Non-pigmented ciliary epithelial cell (primary cell): ENCODE data around the gene INS.

Experiments
- DNase-seq: peaks from one replicate; pipeline ENCODE4 v3.0.0-alpha.2; 2010; ENCODE audit warnings: low read depth

INS gene

DNA sequence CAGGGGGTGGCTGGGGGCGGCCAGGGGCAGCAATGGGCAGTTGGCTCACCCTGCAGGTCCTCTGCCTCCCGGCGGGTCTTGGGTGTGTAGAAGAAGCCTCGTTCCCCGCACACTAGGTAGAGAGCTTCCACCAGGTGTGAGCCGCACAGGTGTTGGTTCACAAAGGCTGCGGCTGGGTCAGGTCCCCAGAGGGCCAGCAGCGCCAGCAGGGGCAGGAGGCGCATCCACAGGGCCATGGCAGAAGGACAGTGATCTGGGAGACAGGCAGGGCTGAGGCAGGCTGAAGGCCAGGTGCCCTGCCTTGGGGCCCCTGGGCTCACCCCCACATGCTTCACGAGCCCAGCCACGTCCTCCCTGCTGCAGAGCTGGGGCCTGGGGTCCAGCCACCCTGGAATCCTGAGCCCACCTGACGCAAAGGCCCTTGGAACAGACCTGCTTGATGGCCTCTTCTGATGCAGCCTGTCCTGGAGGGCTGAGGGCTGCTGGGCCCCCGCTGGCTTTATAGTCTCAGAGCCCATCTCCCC is at the start of gene INS:
Gene INS (minus strand): TSS at position 474 of the 524 bp plus-strand sequence. CDS start 238 bp downstream, at position 236.
- no peak for DNase-seq

- DNase-seq = no peak
Measured at GRCh38 chr11:2210366-2211112, 49.5 kb upstream of the INS start.

- DNase-seq = no peak
Measured at GRCh38 chr11:2209900-2210321, 48.9 kb upstream of the INS start.

DNA sequence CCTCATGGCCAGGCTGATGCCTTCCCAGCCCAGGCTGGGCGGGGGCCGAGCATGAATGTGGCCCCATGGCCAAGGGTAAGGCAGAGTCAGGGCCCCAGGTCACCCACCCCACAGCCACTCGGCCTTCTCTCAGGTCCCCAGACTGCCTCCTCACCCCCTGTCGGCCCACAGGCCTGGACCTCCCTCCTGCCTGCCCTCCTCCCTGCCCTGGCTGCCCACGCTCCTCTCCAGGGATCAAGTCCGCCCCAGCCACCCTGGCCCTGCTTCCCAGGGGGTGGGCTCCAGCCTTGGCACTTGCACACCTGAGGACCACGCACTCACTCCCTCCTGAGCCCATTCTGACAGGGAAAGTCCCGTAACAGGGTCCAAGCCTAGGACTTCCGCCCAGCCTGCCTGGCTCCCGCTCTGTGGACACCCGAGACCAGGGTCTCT is 48.4 kb upstream of the INS start:
- no peak for DNase-seq

DNA sequence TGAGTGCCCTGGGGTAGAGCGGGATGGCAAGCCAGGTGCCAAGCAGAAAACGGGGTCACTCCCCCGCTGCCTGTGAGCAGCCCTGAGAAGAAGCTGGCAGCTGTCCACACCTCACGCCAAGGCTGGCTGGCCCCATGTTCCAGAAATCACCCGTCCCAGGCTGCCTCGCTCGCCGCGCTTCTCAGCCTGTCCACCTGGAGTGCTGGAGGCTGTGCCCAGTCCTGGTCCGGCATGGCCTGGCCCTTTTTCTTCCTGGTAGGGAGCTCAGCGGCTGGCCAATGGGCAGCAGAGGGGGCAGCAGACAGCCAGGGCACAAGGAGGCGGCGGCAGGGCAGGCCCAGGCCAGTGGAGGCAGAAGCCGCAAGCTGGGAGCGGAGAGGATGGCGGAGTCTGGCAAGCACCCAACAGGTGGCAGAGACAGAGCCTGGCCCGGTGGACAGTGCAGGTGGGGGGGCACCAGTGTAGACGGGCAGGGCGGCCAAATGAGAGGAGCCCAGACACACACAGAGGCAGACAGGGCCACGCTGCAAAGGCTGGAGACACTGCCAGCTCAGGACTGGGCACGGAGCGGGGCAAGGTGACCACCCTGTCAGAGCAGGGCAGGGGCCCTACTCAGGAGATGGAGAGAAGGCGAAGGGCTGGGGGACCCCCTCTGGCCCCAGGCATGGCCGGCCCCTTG is 47.8 kb upstream of the INS start:
- no peak for DNase-seq

DNA sequence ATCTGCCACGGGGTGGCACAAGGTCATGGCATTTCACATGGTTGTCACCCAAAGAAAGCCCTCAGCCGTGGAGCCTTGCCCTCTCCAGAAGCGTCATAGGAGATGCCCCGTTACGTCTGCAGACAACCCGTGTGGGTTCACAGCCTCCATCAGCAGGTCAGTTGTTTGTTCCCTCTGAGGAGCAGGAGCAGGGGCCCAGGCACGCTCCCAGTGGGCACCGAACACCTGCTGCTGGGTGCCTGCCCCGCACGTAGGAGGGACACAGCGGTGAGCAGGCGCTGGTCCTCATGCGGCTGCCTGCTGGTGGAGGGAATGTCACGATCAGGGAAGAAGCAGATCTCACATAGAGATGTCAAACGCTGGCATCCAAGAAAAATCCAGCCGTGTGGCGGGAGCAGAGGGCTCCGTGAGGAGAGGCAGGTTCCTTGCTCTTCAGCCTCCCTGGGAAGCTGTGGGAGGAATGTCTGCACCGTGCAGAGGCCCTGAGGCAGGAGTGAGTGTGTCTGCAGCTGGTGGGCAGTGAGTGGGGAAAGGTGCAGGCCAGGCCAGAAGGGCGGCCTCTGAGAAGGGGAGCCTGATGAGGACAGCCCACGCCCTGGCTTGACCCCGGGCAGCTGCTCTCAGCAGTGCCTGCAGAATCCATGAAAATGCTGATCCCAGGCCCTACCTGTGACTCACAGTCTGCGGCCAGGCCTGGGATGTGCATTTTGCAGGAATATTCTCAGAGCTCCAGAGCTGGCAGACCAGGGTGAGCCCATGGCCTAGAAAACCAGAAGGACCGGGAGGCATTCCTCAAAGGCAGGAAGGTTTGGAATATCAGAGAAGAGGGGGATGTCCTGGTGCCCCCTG is 47.0 kb upstream of the INS start:
- no peak for DNase-seq

GRCh38 chr11:2207212-2207611 is 46.2 kb upstream of the INS start:
- no peak for DNase-seq

DNA sequence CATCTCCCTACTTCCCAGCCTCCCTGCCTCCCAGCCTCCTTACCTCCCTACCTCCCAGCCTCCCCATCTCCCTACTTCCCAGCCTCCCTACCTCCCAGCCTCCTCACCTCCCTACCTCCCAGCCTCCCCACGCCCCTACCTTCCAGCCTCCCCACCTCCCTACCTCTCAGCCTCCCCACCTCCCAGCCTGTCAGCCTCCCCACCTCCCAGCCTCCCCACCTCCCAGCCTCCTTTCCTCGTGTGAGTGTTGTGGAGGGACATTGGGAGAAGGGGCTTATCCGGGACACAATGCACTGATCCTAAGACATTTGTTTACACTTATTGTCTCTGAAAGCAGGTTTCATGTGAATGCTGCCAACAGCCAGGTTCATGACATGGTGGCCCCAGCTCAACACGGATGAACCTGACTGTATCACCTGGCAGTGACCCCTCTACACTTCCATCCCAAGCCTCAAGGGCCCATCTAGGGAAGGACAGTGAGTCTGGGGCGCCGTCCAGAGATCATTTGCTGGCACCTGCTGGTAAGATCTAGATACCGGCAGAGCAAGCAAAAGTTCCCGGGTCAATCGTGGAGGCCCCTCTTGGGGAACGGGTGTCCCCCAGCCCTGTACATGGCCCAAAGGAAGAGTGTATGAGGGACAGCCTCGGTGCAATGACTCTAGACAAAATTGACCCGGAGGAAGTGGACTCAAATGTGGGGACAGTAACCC is 45.1 kb upstream of the INS start:
- no peak for DNase-seq

GRCh38 chr11:2205214-2205720 is 44.3 kb upstream of the INS start:
- DNase-seq = no peak

DNA sequence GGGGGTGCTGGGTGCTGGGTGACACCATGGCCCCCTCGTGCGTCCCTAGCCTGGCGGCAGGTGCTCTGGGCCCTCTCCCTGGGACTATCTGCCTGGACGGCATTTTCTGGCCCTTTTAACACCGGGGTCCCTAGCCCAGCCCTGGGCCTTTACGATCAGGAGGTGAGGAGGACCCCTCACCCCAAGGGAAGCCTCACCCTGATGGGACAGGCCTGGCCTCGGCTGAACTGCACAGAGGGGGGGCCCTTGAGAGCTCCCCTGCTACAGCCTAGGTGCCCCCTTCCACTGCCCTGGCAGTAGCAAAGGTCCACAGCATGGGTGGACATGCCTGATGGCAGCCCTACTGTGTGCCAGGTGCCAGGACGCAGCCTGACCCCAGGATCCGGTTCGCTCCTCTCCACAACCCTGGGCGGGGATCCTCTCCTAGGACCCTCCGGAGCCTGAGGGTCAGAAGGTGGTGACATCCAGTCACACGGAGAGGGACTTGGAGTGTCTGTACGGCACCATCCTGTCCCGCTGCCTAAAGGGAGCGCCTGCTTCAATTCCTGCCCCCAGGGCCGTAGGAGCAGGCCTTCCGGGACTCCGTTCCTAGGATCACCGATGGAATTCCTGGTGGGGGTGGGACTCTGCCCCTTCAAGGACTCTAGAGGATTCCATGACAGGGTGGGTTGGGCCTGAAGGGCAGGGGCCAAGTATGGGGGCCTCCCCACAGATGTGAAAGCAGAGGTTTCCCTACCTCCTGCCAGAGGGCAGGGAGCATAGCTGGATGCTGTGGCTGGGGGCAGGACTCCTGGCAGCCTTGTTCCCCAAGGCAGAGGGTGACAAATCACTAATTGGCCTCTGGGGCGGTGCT is 43.6 kb upstream of the INS start:
- no peak for DNase-seq

GRCh38 chr11:2203440-2204259 is 42.6 kb upstream of the INS start:
- no peak for DNase-seq

DNA sequence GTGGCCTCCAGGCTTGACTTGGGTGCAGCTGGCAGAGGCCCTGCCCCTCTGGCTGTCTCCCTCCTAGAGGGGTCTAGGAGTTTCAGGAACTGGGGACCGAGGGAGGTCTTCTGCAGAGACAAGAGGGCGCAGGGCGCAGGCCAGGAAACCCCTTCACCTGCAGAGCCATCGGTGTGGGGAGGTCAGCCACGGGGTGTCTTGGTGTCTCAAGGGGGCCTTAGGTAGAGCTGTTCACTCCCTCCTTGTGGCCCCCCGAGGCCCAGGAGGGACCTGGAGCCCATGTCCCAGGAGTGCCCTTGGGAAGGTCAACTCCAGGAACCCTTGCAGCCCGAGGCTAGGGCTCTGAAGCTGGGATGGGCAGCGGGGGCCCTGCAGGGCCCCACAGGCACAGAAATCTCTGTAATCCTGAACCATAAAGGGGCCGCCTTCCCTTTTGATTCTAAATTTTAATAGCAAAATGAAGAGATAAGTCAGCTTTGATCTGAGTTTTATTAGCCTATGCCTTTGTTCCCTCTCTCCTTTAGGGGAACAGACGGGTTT is 42.0 kb upstream of the INS start:
- no peak for DNase-seq

DNA sequence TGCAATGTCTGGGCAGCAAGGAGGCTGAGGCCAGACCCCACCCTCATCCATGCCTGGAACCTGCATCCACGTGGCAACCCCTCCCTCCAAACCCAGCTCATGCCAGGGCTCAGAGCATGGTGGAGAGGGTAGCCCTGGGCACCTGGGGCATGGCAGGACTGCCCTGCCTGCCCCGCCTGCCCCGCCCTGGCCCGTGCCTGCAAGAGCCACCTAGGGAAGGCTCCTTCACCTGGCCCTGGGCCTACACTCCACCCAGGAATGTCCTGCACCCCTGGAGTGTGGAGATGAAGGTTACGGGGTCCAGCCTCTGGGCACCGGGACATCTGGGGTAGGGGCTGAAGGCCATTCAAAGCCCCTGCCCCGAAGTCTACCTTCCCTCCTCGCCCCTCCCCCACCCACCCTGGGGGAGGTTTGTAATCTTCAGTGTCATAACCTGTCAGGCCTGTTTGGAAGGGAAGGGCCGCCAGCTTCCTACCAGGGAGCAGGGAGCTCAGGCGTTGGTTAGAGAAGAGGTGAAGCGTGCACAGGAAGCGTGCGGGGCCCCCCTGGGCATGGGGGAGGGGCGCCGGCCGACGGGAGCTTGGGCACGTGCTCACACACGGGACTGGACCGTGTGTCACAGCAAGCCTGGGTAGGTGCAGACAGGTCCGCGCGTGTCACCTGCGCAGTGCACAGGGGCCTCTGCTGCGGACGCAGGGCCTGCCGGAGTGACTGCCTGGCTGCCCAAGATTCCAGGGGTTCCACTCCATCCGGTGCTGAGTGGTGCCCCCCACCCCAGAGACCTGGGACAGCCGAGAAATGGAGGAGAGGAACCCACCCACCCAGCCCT is 41.3 kb upstream of the INS start:
- DNase-seq = no peak

- DNase-seq = no peak
Measured at GRCh38 chr11:2201542-2201941, 40.5 kb upstream of the INS start.

DNA sequence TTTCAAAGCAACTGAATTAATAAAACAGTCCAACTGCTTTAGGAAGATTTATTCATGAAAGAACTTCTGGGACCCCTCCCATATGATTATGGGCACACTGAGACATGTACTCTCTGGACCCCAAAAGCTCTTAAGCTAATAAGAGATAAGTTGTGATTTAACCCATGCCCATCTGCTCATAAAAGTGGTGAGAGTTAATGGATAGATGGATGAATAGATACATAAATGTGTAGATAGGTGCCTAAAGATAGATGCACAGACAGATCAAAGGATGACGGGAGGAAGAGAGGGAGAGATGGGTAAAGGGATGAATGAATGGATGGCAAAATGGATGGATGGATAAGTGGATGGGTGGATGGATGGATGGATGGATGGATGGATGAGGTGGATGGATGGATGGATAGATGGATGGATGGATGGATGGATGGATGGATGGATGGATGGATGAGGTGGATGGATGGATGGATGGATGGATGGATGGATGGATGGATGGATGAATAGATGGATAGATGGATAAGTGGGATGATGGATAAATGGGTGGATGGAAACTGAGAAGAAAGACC is 40.0 kb upstream of the INS start:
- DNase-seq = no peak

DNA sequence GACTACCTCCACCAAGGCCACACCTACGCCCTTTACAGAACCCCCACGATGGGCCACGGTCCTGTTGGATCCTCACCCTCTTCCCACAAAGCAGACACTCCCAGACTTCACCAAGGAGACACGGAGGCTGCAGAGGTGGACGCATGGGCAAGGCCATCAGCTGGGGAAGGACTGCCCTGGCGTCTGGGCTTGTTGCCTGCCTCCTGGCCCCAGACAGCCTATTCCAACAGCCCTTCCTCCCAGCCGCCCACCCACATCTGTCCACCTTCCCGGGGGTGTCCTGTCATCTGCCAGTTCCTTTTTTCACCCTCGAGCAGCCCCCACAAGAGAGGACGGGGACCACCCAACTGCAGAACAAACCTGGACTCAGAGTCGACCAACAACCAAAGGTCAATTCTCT is 39.5 kb upstream of the INS start:
- DNase-seq = no peak

DNA sequence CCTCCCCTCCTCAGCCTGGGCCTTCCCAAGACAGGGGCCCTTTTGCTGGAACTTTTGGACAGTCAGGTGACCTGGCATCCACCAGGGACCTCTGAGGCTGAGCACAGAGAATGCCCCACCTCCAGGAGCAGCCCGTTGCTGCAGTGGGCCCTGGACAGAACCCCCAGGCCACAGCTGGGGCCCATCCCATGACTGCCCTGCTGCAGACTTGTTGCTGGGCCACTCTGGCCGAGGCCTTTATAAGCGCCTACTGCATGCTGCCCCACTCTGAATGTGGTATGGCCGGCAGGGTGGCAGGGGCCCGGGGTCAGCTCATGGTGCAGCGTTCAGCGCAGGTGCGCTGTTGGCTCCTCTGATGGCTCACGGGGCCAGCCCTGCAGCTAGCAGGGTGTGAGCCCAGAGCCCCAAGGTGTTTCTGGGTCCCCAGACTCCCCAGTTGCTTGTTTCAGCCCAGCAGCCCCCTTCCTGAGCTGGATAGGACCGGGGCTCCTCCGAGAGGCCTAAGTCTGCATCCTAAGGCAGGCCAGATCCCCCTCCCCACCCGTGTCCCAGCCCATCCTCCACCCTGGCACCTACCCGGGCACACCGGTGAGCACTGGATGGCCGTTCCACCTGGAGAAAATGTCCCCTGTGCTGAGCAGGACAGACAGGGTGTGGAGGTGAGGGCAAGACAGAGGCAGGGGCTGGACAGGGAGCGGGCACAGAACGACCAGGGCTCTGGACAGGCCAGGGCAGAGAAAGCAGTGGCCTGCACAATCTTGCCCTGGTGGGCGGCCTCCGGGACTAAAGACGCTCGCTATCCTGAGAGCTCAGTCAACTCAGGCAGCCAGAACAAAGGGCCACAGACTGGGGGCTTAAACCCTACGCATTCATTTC is 38.7 kb upstream of the INS start:
- no peak for DNase-seq
